HFF-Myc (cell line): ENCODE results near the gene SLC17A9.

Experiments used
- DNase-seq: peaks from one replicate; pipeline ENCODE4 v3.0.0-alpha.2; 2011; ENCODE audit warnings: low read depth; ENCODE audit errors: extremely low read depth
- H3K4me3 ChIP-seq: replicated peaks from 2 replicates; pipeline ENCODE4 v1.5.1; 2011; ENCODE audit warnings: low read depth, mild to moderate bottlenecking, control low read depth, low read length
- TF ChIP-seq, protein P1 (sequence below): IDR thresholded peaks from 2 replicates; pipeline ENCODE4 v1.5.1; 2012; ENCODE audit warnings: mild to moderate bottlenecking, low read depth, low read length, control low read depth; ENCODE audit errors: missing control alignments

Gene SLC17A9

DNA sequence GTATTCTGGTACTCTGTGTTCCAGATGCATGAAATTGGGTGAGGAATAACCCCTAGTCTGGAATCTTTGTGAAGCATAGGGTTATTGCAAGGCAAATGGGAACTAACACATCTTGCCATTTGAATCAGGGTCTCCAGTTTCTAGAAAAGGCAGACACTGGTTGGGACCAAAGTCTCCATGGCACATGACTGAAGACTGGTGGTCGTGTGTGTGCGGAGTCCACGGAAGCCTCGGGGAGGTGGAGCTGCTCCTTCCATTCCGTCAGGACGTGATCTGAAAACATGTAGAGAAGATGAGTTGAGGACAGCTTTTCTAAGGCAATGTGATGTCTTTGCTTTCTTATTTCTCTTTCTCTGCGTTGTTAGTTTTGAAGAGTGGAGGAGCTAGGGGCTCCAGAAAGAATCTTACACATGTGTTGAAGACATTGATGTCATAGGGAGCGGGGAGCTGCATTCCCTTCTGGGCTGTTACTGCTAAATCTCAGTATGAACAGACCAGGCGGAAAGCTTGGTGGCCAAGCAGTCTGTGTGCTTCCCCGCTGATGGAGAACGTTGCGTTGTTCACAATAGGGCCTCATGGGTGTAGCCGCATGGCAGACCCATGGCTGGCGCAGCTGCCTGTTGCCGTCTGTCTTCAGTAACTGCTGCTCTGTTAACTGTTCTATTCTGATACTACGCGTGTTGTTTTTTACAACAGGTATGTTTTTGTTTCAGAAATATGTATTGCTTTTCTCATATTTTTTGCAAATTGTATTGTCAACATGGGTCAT is 4.8 kb upstream of the SLC17A9 start:
- no peak overlapping the region for H3K4me3 ChIP-seq
- TF ChIP-seq, protein P1, sequence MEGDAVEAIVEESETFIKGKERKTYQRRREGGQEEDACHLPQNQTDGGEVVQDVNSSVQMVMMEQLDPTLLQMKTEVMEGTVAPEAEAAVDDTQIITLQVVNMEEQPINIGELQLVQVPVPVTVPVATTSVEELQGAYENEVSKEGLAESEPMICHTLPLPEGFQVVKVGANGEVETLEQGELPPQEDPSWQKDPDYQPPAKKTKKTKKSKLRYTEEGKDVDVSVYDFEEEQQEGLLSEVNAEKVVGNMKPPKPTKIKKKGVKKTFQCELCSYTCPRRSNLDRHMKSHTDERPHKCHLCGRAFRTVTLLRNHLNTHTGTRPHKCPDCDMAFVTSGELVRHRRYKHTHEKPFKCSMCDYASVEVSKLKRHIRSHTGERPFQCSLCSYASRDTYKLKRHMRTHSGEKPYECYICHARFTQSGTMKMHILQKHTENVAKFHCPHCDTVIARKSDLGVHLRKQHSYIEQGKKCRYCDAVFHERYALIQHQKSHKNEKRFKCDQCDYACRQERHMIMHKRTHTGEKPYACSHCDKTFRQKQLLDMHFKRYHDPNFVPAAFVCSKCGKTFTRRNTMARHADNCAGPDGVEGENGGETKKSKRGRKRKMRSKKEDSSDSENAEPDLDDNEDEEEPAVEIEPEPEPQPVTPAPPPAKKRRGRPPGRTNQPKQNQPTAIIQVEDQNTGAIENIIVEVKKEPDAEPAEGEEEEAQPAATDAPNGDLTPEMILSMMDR = no peak
- DNase-seq = no peak

GRCh38 chr20:62949153-62949821 is 3.2 kb upstream of the SLC17A9 start:
- DNase-seq = no peak
- TF ChIP-seq, protein P1 = no peak
- H3K4me3 ChIP-seq = no peak overlapping the region

DNA sequence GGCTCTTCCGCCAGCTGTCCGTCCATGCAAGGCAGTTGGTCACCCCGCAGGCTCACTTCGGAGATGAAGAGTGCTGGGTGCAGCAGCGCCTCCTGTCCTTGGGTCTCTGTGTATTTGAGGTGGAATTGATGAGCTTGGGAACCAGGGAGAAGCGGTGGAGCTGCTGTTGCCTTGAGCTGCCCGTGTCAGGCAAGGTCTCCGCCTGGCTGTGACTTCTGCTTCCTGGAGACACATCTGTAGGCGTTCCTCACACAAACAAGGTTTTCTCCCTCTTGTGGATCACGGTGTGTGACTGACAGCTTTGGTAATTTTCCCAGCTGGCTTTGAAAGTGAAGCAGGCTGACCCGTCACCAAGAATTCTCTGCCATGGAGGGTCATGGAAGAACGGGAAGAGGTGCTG is 2.5 kb upstream of the SLC17A9 start:
- no peak for DNase-seq
- TF ChIP-seq, protein P1 = no peak
- H3K4me3 ChIP-seq = no peak overlapping the region

DNA sequence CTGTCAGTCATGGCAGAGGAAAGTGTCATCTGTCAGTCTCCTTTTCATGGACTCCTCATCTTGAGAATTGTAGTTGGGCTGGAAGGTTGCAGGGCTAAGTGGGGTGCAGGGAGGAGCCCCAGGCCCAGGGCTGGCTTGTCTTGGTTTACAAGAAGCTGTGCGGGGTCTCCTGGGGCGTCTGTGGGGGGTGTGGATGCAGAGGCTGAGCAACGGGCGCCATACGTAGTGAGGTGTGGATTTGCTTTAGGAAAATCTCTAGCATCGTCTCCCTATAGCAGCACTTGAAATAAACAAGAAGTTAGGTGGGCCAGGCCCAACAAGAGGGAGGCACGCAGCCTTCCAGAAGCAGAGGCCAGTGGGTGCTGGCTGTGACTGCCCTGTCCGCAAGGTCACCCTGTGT is 1.8 kb upstream of the SLC17A9 start:
- TF ChIP-seq, protein P1 = no peak
- no peak overlapping the region for H3K4me3 ChIP-seq
- no peak for DNase-seq

GRCh38 chr20:62951143-62951895 is 1.2 kb upstream of the SLC17A9 start:
- no peak overlapping the region for H3K4me3 ChIP-seq
- TF ChIP-seq, protein P1 = no peak
- DNase-seq = no peak

- DNase-seq = no peak
- H3K4me3 ChIP-seq = peak overlapping the region; percentile 73
- TF ChIP-seq, protein P1 = no peak
These were observed 575 bp upstream of the SLC17A9 start for GRCh38 chr20:62951896-62952372.
